HCT116 (cell line): Measurements from ENCODE around the gene ARMH4. TPM values are rescaled to one million over a fixed set of nuclear protein-coding genes. Genes with fewer than 3 reads are reported as not detected.

ENCODE experiments used
- ATAC-seq: fragments of 200-7000 bp; cut with Tn5 transposase; 2 replicates; pipeline ENCODE4 v1.9.1; 2020; ENCODE audit warnings: mild to moderate bottlenecking, moderate library complexity
- BruUV-seq: library from RNA; stranded (reverse); fragments of 400-500 nt; replicated peaks from 2 replicates; lab custom pipeline; 2021; lab: Mats Ljungman, UMichigan
- CTCF ChIA-PET: fragments of 300-600 bp; sonication (Branson Sonifier 250); formaldehyde crosslinking; loops from one replicate; lab custom pipeline; 2021; ENCODE audit warnings: antibody characterized with exemption; lab: Charles Lee
- POLR2A ChIA-PET: fragments of 300-600, 350-600 bp; sonication (Branson Sonifier 250); formaldehyde crosslinking; loops from one replicate; lab custom pipeline; 2021; ENCODE audit warnings: antibody characterized with exemption; lab: Charles Lee
- RAD21 ChIA-PET, 2 experiments: fragments of 300-600 bp; sonication (Branson Sonifier 250); formaldehyde crosslinking; loops; one replicate each; lab custom pipeline; 2023; ENCODE audit warnings: low total read pairs in 2 of 2; ENCODE audit not compliant: uncharacterized antibody in 2 of 2, unreplicated experiment in 2 of 2, low non-redundant PET in 1 of 2; lab: Charles Lee
- DNase-seq: peaks from one replicate; pipeline ENCODE4 v3.0.0-alpha.2; 2010; ENCODE audit warnings: low read depth, low spot score
- H2AFZ ChIP-seq: fragments of 200-600 bp; shearing (Covaris generic), sonication (generic); 2 replicates; pipeline ENCODE4 v1.6.1; 2017; ENCODE audit warnings: low read depth, mixed run types, mixed read lengths, antibody characterized with exemption, low read length; ENCODE audit not compliant: poor library complexity, severe bottlenecking
- H3K27ac ChIP-seq: 2 replicates; pipeline ENCODE4 v1.5.1; 2012; ENCODE audit warnings: low read depth, low read length
- H3K27me3 ChIP-seq: fragments of 200-600 bp; sonication (generic); 2 replicates; pipeline ENCODE4 v1.6.1; 2016; ENCODE audit warnings: mixed run types, low read length, mixed read lengths; ENCODE audit not compliant: insufficient read depth
- H3K36me3 ChIP-seq, 2 experiments: fragments of 200-500 bp in 1 of 2; fragments of 200-600 bp in 1 of 2; sonication (Bioruptor generic) in 1 of 2; sonication (generic) in 1 of 2; 2 replicates each; pipeline versions ENCODE4 v1.5.1 to v1.6.1; 2014 to 2016; ENCODE audit warnings: low read length in 2 of 2, inconsistent platforms in 1 of 2, mixed read lengths in 1 of 2, mixed run types in 1 of 2; ENCODE audit not compliant: insufficient read depth in 2 of 2, control insufficient read depth in 1 of 2
- H3K4me1 ChIP-seq, 2 experiments: fragments of 200-600 bp in 1 of 2; sonication (generic) in 1 of 2; 2 replicates each; pipeline versions ENCODE4 v1.5.1 to v1.6.1; 2012 to 2017; ENCODE audit warnings: low read length in 2 of 2, inconsistent platforms in 1 of 2, mild to moderate bottlenecking in 1 of 2, mixed read lengths in 1 of 2, mixed run types in 1 of 2, moderate library complexity in 1 of 2; ENCODE audit not compliant: insufficient read depth in 2 of 2, control insufficient read depth in 1 of 2
- H3K4me2 ChIP-seq: fragments of 200-600 bp; sonication (generic); 2 replicates; pipeline ENCODE4 v1.6.1; 2017; ENCODE audit warnings: mixed run types, low read length, mixed read lengths
- H3K4me3 ChIP-seq, 2 experiments: fragments of 200-600 bp in 1 of 2; sonication (generic) in 1 of 2; replicated peaks in 1 of 2; 2 replicates each; pipeline ENCODE4 v1.5.1; 2011 to 2016; ENCODE audit warnings: low read length in 2 of 2, control low read depth in 1 of 2, low read depth in 1 of 2, mild to moderate bottlenecking in 1 of 2, mixed read lengths in 1 of 2, mixed run types in 1 of 2
- H3K79me2 ChIP-seq: fragments of 200-600 bp; sonication (generic); 2 replicates; pipeline ENCODE4 v1.6.1; 2017; ENCODE audit warnings: mild to moderate bottlenecking, mixed run types, low read length, moderate library complexity, mixed read lengths; ENCODE audit not compliant: insufficient read depth
- H3K9ac ChIP-seq: fragments of 200-600 bp; sonication (generic); 2 replicates; pipeline ENCODE4 v1.6.1; 2016; ENCODE audit warnings: low read length, mixed read lengths
- H3K9me2 ChIP-seq: fragments of 200-600 bp; sonication (generic), shearing (Covaris generic); 2 replicates; pipeline ENCODE4 v1.6.1; 2017; ENCODE audit warnings: mixed run types, mild to moderate bottlenecking, moderate library complexity; ENCODE audit not compliant: insufficient read depth
- H3K9me3 ChIP-seq, 2 experiments: fragments of 200-500 bp in 1 of 2; fragments of 200-600 bp in 1 of 2; sonication (Bioruptor generic) in 1 of 2; sonication (generic) in 1 of 2; 2 replicates each; pipeline ENCODE4 v1.6.1; 2014 to 2017; ENCODE audit warnings: low read length in 2 of 2, mixed read lengths in 2 of 2, inconsistent platforms in 1 of 2, low read depth in 1 of 2, mild to moderate bottlenecking in 1 of 2, mixed run types in 1 of 2, moderate library complexity in 1 of 2; ENCODE audit not compliant: control insufficient read depth in 1 of 2, insufficient read depth in 1 of 2
- H4K20me1 ChIP-seq: fragments of 200-600 bp; sonication (generic), shearing (Covaris generic); 2 replicates; pipeline ENCODE4 v1.6.1; 2017; ENCODE audit warnings: mixed run types, mild to moderate bottlenecking, moderate library complexity; ENCODE audit not compliant: insufficient read depth
- CEBPB ChIP-seq: IDR thresholded peaks from 2 replicates; pipeline ENCODE4 v1.6.1; 2012; ENCODE audit warnings: low read depth
- CTCF ChIP-seq, 3 experiments: fragments of 200-600 bp in 1 of 3; sonication (generic) in 1 of 3; IDR thresholded peaks in 2 of 3; conservative IDR thresholded peaks in 1 of 3; 2 replicates each; pipeline ENCODE4 v1.5.1; 2012 to 2017; ENCODE audit warnings: low read depth in 2 of 3, low read length in 2 of 3, antibody characterized with exemption in 1 of 3, borderline replicate concordance in 1 of 3, control low read depth in 1 of 3, mild to moderate bottlenecking in 1 of 3, mixed read lengths in 1 of 3, mixed run types in 1 of 3, moderate library complexity in 1 of 3; ENCODE audit not compliant: insufficient read depth in 1 of 3
- ELF1 ChIP-seq: IDR thresholded peaks from 2 replicates; pipeline ENCODE4 v1.6.1; 2012; ENCODE audit warnings: low read depth, borderline replicate concordance
- MAX ChIP-seq: IDR thresholded peaks from 2 replicates; pipeline ENCODE4 v1.6.1; 2012
- SP1 ChIP-seq: IDR thresholded peaks from 2 replicates; pipeline ENCODE4 v1.6.1; 2012; ENCODE audit warnings: low read depth
- YY1 ChIP-seq: IDR thresholded peaks from 2 replicates; pipeline ENCODE4 v1.6.1; 2011; ENCODE audit warnings: low read length, low read depth, moderate library complexity, mild to moderate bottlenecking; ENCODE audit not compliant: insufficient replicate concordance; ENCODE audit errors: extremely low read depth
- ZBTB33 ChIP-seq: IDR thresholded peaks from 2 replicates; pipeline ENCODE4 v1.6.1; 2011; ENCODE audit warnings: mild to moderate bottlenecking, low read length, moderate library complexity; ENCODE audit not compliant: insufficient replicate concordance; ENCODE audit errors: extremely low read depth
- ZFX ChIP-seq: fragments of 450-650 bp; IDR thresholded peaks from 2 replicates; pipeline ENCODE4 v1.6.1; 2017
- intact Hi-C: fragments of 100-400 bp; cut with micrococcal nuclease; formaldehyde crosslinking; loops from 2 replicates; pipeline ENCODE4 v1.10.0; 2022
- total RNA-seq: library from RNA; stranded (reverse); gene quantifications from one replicate; pipeline ENCODE4 v1.2.1, GENCODE V29; 2021; ENCODE audit not compliant: unreplicated experiment

The ARMH4 gene
- total RNA-seq, 1 experiment from 2014 or later, result 1.7 TPM

GRCh38 chr14:58167057-58167456, 15.0 kb upstream of the ARMH4 start:
- H3K4me2 ChIP-seq, result no peak overlapping the region
- H3K79me2 ChIP-seq, result no peaks in the 10 kb centered on the region
- H3K27ac ChIP-seq, result no peak overlapping the region
- H3K4me1 ChIP-seq, result peaks cover 5 to 22% of the 10 kb centered on the region in 2 experiments; a peak in 3 of 4 replicates
- no peaks in the 10 kb centered on the region for H3K9me3 ChIP-seq
- TF ChIP-seq MAX (no peak), CEBPB (no peak), YY1 (no peak), SP1 (no peak), ZBTB33 (no peak), ZFX (no peak), ELF1 (no peak), CTCF (IDR thresholded peaks at IDR 0.05 in 2 of 3, conservative IDR thresholded peaks at IDR 0.05 in 1 of 3; ENCODE audit: borderline replicate concordance in 1 of 3, insufficient read depth in 1 of 3, low read depth in 2 of 3, low read length in 2 of 3) (no peak)
- no peaks in the 10 kb centered on the region for H4K20me1 ChIP-seq
- no peaks in the 10 kb centered on the region for H3K9me2 ChIP-seq
- ATAC-seq (no peak), DNase-seq (no peak)
- H2AFZ ChIP-seq, result no peak overlapping the region
- no peak overlapping the region for H3K4me3 ChIP-seq
- BruUV-seq, result no TSS peak
- intact Hi-C loops, result no loop called here
- RAD21 ChIA-PET, result no interaction called here
- no peaks in the 10 kb centered on the region for H3K27me3 ChIP-seq
- CTCF ChIA-PET, result no interaction called here
- POLR2A ChIA-PET, result no interaction called here
- H3K36me3 ChIP-seq, result no peaks in the 10 kb centered on the region
- H3K9ac ChIP-seq, result no peak overlapping the region
